GM19351 (cell line): ENCODE measurements around the gene ELMOD3.
"Not testable (repeated sequence)": the region's sequence is repeated elsewhere in the genome, so short reads cannot be mapped to it uniquely, and the experiment has no call there.

ENCODE experiments used
- ATAC-seq: cut with Tn5 transposase; IDR thresholded peaks from one replicate; pipeline ENCODE4 v1.9.1; 2021; ENCODE audit warnings: mild to moderate bottlenecking, moderate library complexity; ENCODE audit not compliant: unreplicated experiment

ELMOD3 gene

DNA sequence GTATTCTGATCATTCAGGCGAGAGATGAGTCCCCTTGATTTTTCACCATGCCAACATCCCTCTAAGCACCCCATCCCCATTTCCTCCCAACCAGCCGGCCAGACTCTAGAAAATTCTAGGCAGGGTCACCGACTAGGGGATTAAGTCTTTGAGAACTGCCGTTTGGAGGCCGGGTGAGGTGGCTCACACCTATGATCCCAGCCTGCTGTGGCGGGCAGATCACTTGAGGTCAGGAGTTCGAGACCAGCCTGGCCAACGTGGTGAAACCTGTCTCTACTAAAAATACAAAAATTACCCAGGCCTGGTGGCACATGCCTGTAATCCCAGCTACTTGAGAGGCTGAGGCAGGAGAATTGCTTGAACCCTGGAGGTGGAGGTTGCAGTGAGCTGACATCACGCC is 85.0 kb downstream of the ELMOD3 start:
- ATAC-seq = not testable (repeated sequence)

DNA sequence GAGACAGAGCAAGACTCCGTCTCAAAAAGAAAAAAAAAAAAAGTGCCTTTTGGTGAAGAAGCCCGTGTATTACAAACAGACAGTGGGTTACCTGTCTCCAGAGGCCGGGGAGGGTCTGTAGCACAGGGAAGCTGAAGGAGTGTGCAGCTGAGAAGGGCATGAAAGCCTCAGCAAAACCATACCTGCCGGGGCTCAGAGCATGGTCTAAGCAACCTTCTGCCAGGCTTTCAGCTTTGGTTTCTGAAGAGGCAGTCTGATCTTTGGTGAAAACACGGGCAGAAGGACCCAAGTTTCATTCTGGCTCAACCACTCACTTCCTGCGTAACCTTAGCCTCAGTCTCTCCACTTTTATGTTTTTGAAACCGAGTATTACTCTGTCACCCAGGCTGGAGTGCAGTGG is 85.4 kb downstream of the ELMOD3 start:
- no peak for ATAC-seq

DNA sequence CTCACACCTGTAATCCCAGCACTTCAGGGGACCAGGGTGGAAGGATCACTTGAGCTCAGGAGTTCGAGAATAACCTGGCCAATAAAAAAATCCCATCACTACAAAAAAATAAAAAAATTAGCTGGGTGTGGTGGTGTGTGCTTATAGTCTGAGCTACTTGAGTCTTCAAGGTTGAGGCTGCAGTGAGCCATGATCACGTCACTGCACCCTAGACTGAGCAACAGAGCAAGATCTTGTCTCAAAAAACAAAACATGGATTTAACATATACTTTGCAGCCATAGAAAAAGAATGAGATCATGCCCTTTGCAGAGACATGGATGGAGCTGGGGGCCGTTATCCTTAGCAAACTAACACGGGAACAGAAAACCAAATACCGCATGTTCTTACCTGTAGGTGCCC is 86.2 kb downstream of the ELMOD3 start:
- no peak for ATAC-seq
